ENCODE measurements around the gene NOS1.

DNA sequence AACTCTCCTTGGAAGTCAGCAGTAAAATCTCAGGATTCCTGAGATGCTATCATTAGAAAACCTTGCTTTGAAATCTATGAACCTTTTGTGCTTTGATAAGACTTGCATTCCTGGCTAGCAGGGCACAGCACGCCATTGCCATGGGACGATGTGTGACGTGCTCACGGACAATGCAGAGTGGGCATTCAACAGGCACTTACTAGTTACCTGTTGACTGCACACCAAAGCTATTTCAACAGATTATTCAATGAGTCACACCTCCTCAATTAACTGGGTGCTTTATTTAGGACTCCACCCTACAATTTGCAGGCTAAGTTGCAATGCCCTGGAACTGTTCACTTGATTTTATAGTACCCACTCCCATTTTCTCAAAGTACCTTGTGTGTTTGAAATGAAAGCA is 11.3 kb downstream of the NOS1 start:
- TF ChIP-seq, protein P1, sequence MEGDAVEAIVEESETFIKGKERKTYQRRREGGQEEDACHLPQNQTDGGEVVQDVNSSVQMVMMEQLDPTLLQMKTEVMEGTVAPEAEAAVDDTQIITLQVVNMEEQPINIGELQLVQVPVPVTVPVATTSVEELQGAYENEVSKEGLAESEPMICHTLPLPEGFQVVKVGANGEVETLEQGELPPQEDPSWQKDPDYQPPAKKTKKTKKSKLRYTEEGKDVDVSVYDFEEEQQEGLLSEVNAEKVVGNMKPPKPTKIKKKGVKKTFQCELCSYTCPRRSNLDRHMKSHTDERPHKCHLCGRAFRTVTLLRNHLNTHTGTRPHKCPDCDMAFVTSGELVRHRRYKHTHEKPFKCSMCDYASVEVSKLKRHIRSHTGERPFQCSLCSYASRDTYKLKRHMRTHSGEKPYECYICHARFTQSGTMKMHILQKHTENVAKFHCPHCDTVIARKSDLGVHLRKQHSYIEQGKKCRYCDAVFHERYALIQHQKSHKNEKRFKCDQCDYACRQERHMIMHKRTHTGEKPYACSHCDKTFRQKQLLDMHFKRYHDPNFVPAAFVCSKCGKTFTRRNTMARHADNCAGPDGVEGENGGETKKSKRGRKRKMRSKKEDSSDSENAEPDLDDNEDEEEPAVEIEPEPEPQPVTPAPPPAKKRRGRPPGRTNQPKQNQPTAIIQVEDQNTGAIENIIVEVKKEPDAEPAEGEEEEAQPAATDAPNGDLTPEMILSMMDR (IDR thresholded peaks at IDR 0.05) = no peak
- no peak for TF ChIP-seq POLR2A (IDR thresholded peaks at IDR 0.05)
